Measurements from ENCODE around the gene ABCC11.
A peak's percentile ranks its signal among the peaks of the same experiment; 100 is the strongest.

Gene ABCC11

GRCh38 chr16:48225456-48225855, 21.9 kb downstream of the ABCC11 start:
- H3K4me3 ChIP-seq (ENCODE audit: control insufficient read depth, low read depth, low read length), result no peak overlapping the region
- no peak for TF ChIP-seq CTCF (conservative IDR thresholded peaks at IDR 0.05; ENCODE audit: control insufficient read depth, insufficient read depth, low read depth, low read length)
- DNase-seq (ENCODE audit: low read depth), result peak; percentile 30

- TF ChIP-seq CTCF (conservative IDR thresholded peaks at IDR 0.05; ENCODE audit: control insufficient read depth, insufficient read depth, low read depth, low read length), result no peak
Observed at GRCh38 chr16:48223490-48223889, 23.8 kb downstream of the ABCC11 start.

GRCh38 chr16:48220891-48221290, 26.4 kb downstream of the ABCC11 start:
- TF ChIP-seq CTCF (conservative IDR thresholded peaks at IDR 0.05; ENCODE audit: control insufficient read depth, insufficient read depth, low read depth, low read length), result no peak
- DNase-seq (ENCODE audit: low read depth), result no peak
- no peak overlapping the region for H3K4me3 ChIP-seq (ENCODE audit: control insufficient read depth, low read depth, low read length)

More at GRCh38 chr16:48223490-48223889, 23.8 kb downstream of the ABCC11 start:
- H3K4me3 ChIP-seq (ENCODE audit: control insufficient read depth, low read depth, low read length), result no peak overlapping the region
- DNase-seq (ENCODE audit: low read depth), result no peak

GRCh38 chr16:48218473-48218872, 28.9 kb downstream of the ABCC11 start:
- H3K4me3 ChIP-seq (ENCODE audit: control insufficient read depth, low read depth, low read length), result no peak overlapping the region
- no peak for TF ChIP-seq CTCF (conservative IDR thresholded peaks at IDR 0.05; ENCODE audit: control insufficient read depth, insufficient read depth, low read depth, low read length)
- DNase-seq (ENCODE audit: low read depth), result no peak

GRCh38 chr16:48217708-48218107, 29.6 kb downstream of the ABCC11 start:
- DNase-seq (ENCODE audit: low read depth), result no peak
- no peak for TF ChIP-seq CTCF (conservative IDR thresholded peaks at IDR 0.05; ENCODE audit: control insufficient read depth, insufficient read depth, low read depth, low read length)
- no peak overlapping the region for H3K4me3 ChIP-seq (ENCODE audit: control insufficient read depth, low read depth, low read length)

GRCh38 chr16:48215738-48216137, 31.6 kb downstream of the ABCC11 start:
- H3K4me3 ChIP-seq (ENCODE audit: control insufficient read depth, low read depth, low read length), result no peak overlapping the region
- TF ChIP-seq CTCF (conservative IDR thresholded peaks at IDR 0.05; ENCODE audit: control insufficient read depth, insufficient read depth, low read depth, low read length), result no peak
- DNase-seq (ENCODE audit: low read depth), result no peak

GRCh38 chr16:48212033-48212432, 35.3 kb downstream of the ABCC11 start:
- no peak for TF ChIP-seq CTCF (conservative IDR thresholded peaks at IDR 0.05; ENCODE audit: control insufficient read depth, insufficient read depth, low read depth, low read length)

More at GRCh38 chr16:48212033-48212432, 35.3 kb downstream of the ABCC11 start:
- H3K4me3 ChIP-seq (ENCODE audit: control insufficient read depth, low read depth, low read length), result no peak overlapping the region
- DNase-seq (ENCODE audit: low read depth), result no peak
